ENCODE data around the gene CNTN6.

The CNTN6 gene

GRCh38 chr3:1365528-1365927 lies 272.7 kb downstream of the CNTN6 start:
- TF ChIP-seq RAD21 (IDR thresholded peaks at IDR 0.05; ENCODE audit: low read depth): no peak
- no peak for TF ChIP-seq TEAD4 (IDR thresholded peaks at IDR 0.05)
- TF ChIP-seq FOXM1 (IDR thresholded peaks at IDR 0.05; ENCODE audit: borderline replicate concordance, low read depth): no peak
- TF ChIP-seq EP300 (IDR thresholded peaks at IDR 0.05; ENCODE audit: borderline replicate concordance): no peak
- no peak for TF ChIP-seq NFIC (IDR thresholded peaks at IDR 0.05)
- no peak for TF ChIP-seq ZBTB7A (IDR thresholded peaks at IDR 0.05; ENCODE audit: low read depth)
- TF ChIP-seq USF1 (IDR thresholded peaks at IDR 0.05): no peak

DNA sequence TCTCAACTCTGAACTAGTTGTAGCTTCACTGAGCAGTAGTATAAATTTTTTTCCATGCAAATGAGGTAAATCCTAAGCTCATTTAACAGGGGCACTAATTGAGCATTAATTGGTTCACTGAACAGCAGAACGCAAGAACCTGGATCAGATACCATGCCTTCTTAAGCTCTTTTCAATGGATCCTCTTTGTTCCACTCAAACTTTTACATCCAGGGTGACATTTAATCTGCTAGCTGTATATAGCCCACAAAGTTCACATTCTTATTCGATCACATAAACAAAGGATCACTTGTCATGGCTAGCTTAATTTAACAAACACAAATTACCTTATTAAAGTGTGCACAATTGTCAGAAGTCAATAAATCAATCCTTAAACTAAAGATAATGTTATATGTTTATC lies 281.6 kb downstream of the CNTN6 start:
- TF ChIP-seq YY1 (IDR thresholded peaks at IDR 0.05; ENCODE audit: low read depth) (no peak), USF1 (IDR thresholded peaks at IDR 0.05) (no peak), TEAD4 (IDR thresholded peaks at IDR 0.05) (no peak), EP300 (IDR thresholded peaks at IDR 0.05; ENCODE audit: borderline replicate concordance) (no peak), FOXM1 (IDR thresholded peaks at IDR 0.05; ENCODE audit: borderline replicate concordance, low read depth) (no peak), EGR1 (IDR thresholded peaks at IDR 0.05) (no peak), TAF1 (IDR thresholded peaks at IDR 0.05; ENCODE audit: low read depth) (no peak), REST (IDR thresholded peaks at IDR 0.05; ENCODE audit: low read depth) (no peak), ZBTB7A (IDR thresholded peaks at IDR 0.05; ENCODE audit: low read depth) (no peak), CEBPB (IDR thresholded peaks at IDR 0.05) (no peak), CREB1 (IDR thresholded peaks at IDR 0.05; ENCODE audit: low read depth) (no peak), RAD21 (IDR thresholded peaks at IDR 0.05; ENCODE audit: low read depth) (no peak)
- TF ChIP-seq, protein P1, sequence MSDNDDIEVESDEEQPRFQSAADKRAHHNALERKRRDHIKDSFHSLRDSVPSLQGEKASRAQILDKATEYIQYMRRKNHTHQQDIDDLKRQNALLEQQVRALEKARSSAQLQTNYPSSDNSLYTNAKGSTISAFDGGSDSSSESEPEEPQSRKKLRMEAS (IDR thresholded peaks at IDR 0.05): no peak

DNA sequence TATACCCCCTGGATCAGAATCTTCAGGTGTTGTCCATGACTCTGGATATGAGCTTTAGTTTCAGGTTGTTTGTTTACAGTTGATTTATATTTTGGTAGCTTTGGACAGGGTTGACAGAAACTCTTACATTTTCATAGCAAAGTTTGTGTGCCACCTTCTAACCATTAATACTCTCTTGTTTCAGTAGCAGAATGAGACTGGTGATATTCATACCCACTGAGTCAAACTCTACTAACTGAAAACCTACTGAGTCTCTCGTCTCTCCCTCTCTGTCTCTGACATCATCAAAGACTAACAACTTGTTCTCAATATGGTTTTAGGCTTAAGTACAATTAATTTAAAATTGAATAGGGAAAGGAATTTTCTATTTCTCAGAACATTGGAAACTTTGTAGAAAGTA lies 282.3 kb downstream of the CNTN6 start:
- TF ChIP-seq, protein P1 (IDR thresholded peaks at IDR 0.05): no peak
- no peak for TF ChIP-seq TCF12 (IDR thresholded peaks at IDR 0.05; ENCODE audit: low read depth)
- TF ChIP-seq FOXM1 (IDR thresholded peaks at IDR 0.05; ENCODE audit: borderline replicate concordance, low read depth): no peak
- no peak for TF ChIP-seq TEAD4 (IDR thresholded peaks at IDR 0.05)
- TF ChIP-seq CREB1 (IDR thresholded peaks at IDR 0.05; ENCODE audit: low read depth): no peak
- no peak for TF ChIP-seq RAD21 (IDR thresholded peaks at IDR 0.05; ENCODE audit: low read depth)

DNA sequence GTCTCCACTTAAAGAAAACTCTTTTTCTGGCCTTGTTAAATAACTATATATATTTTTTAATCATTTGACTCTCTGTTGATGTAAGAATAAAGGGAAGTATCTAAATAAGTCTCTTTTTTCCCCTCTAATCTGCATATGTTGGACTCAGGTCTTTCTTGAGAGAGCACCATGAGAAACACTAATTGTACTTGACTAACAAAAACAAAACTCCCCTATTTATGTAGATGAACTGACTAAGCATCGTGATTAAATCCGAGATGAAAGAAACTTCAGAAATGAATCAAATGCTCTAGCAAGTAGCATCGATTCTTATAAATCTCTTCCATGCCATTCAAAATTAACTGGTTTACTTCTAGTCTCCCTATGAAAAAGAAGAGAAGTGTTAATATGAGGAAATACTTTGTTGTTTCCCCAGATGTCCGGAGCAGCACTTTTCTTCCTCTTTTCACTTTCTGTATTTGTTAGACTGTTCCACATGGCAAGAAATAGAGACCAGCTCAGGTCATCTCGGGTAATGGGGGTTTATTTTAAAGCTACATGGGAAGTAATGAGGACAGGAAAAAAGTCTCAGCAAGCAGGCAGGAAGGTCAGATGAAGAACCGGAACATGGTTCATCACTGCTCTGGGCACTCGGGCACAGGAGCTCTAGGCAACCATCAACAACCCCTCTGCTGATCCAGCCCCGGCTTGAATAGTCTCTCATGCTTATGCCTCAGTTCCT lies 288.3 kb downstream of the CNTN6 start:
- TF ChIP-seq RAD21 (IDR thresholded peaks at IDR 0.05; ENCODE audit: low read depth) (no peak), REST (IDR thresholded peaks at IDR 0.05; ENCODE audit: low read depth) (no peak), NFIC (IDR thresholded peaks at IDR 0.05) (no peak), USF1 (IDR thresholded peaks at IDR 0.05) (no peak), EP300 (IDR thresholded peaks at IDR 0.05; ENCODE audit: borderline replicate concordance) (no peak), TCF12 (IDR thresholded peaks at IDR 0.05; ENCODE audit: low read depth) (no peak), TAF1 (IDR thresholded peaks at IDR 0.05; ENCODE audit: low read depth) (no peak), CREB1 (IDR thresholded peaks at IDR 0.05; ENCODE audit: low read depth) (no peak), ZBTB7A (IDR thresholded peaks at IDR 0.05; ENCODE audit: low read depth) (no peak), CEBPB (IDR thresholded peaks at IDR 0.05) (no peak), YY1 (IDR thresholded peaks at IDR 0.05; ENCODE audit: low read depth) (no peak)

- TF ChIP-seq, protein P1 (IDR thresholded peaks at IDR 0.05): no peak
- TF ChIP-seq CREB1 (IDR thresholded peaks at IDR 0.05; ENCODE audit: low read depth) (no peak), YY1 (IDR thresholded peaks at IDR 0.05; ENCODE audit: low read depth) (no peak), EGR1 (IDR thresholded peaks at IDR 0.05) (no peak), NFIC (IDR thresholded peaks at IDR 0.05) (no peak), TCF12 (IDR thresholded peaks at IDR 0.05; ENCODE audit: low read depth) (no peak), TAF1 (IDR thresholded peaks at IDR 0.05; ENCODE audit: low read depth) (no peak), USF1 (IDR thresholded peaks at IDR 0.05) (no peak), EP300 (IDR thresholded peaks at IDR 0.05; ENCODE audit: borderline replicate concordance) (no peak), FOXM1 (IDR thresholded peaks at IDR 0.05; ENCODE audit: borderline replicate concordance, low read depth) (no peak), ZBTB7A (IDR thresholded peaks at IDR 0.05; ENCODE audit: low read depth) (no peak), TEAD4 (IDR thresholded peaks at IDR 0.05) (no peak), RAD21 (IDR thresholded peaks at IDR 0.05; ENCODE audit: low read depth) (no peak), REST (IDR thresholded peaks at IDR 0.05; ENCODE audit: low read depth) (no peak)
Measured at GRCh38 chr3:1381647-1382036, 288.8 kb downstream of the CNTN6 start.
